ENCODE results near the gene JTB. TPM values are rescaled to one million over a fixed set of nuclear protein-coding genes. Genes with fewer than 3 reads are reported as not detected.

Gene JTB

GRCh38 chr1:153928245-153928644 lies 49.2 kb downstream of the JTB start:
- Histone ChIP-seq H3K9me3 (replicated peaks; ENCODE audit: low read length) (no peaks in the 10 kb centered on the region), H3K36me3 (ENCODE audit: insufficient read depth, low read length) (peaks cover 17% of the 10 kb centered on the region), H3K4me1 (ENCODE audit: control insufficient read depth, insufficient read depth, low read length) (peaks cover 16% of the 10 kb centered on the region), H3K4me2 (ENCODE audit: low read length) (no peak overlapping the region), H3K4me3 (ENCODE audit: low read length) (no peak overlapping the region), H3K27me3 (ENCODE audit: control insufficient read depth, insufficient read depth, low read length) (no peaks in the 10 kb centered on the region), H3K9ac (ENCODE audit: low read depth, low read length) (no peak overlapping the region)

- Histone ChIP-seq H3K27me3 (ENCODE audit: control insufficient read depth, insufficient read depth, low read length) (no peaks in the 10 kb centered on the region), H3K4me2 (ENCODE audit: low read length) (no peak overlapping the region), H3K9me3 (replicated peaks; ENCODE audit: low read length) (no peaks in the 10 kb centered on the region), H3K4me3 (ENCODE audit: low read length) (no peak overlapping the region), H3K36me3 (ENCODE audit: insufficient read depth, low read length) (peaks cover 4% of the 10 kb centered on the region), H3K9ac (ENCODE audit: low read depth, low read length) (no peak overlapping the region), H3K4me1 (ENCODE audit: control insufficient read depth, insufficient read depth, low read length) (peaks cover 17% of the 10 kb centered on the region)
Observed at GRCh38 chr1:153926405-153926804, 51.1 kb downstream of the JTB start.

Small RNA genes lying within 50 kb of the gene (small RNA-seq; reads per million reads assigned to genes)
- gene MIR6737: not detected

Data from skeletal muscle satellite cell (primary cell).